ENCODE results near the gene CAMK2N1. TPM values are rescaled to one million over a fixed set of nuclear protein-coding genes. Genes with fewer than 3 reads are reported as not detected.
"Not testable (repeated sequence)": the region's sequence is repeated elsewhere in the genome, so short reads cannot be mapped to it uniquely, and the experiment has no call there.

The CAMK2N1 gene
- total and polyA plus RNA-seq, 8 donors: 17.9 to 91.0 (median 61.8) TPM

- no peak for TF ChIP-seq CTCF (IDR thresholded peaks at IDR 0.05)
- Histone ChIP-seq H3K27ac (no peak overlapping the region), H3K4me1 (no peaks in the 10 kb centered on the region), H3K27me3 (peaks cover 9 to 86% of the 10 kb centered on the region in 2 donors), H3K36me3 (no peaks in the 10 kb centered on the region), H3K4me3 (no peak overlapping the region), H3K9me3 (no peaks in the 10 kb centered on the region)
- ATAC-seq (no peak), DNase-seq (no peak)
- intact Hi-C loops (cut with DNase I): no loop called here
Observed at GRCh38 chr1:20530901-20531300, 44.9 kb upstream of the CAMK2N1 start.

GRCh38 chr1:20530306-20530705, 44.3 kb upstream of the CAMK2N1 start:
- DNase-seq: no peak
- H3K36me3 ChIP-seq: no peaks in the 10 kb centered on the region
- no peak for ATAC-seq
- H3K27ac ChIP-seq: no peak overlapping the region
- peaks cover 9 to 81% of the 10 kb centered on the region in 2 donors for H3K27me3 ChIP-seq
- intact Hi-C loops (cut with DNase I): no loop called here
- no peaks in the 10 kb centered on the region for H3K9me3 ChIP-seq
- no peak overlapping the region for H3K4me3 ChIP-seq
- H3K4me1 ChIP-seq: no peaks in the 10 kb centered on the region
- TF ChIP-seq CTCF (IDR thresholded peaks at IDR 0.05): no peak

GRCh38 chr1:20528221-20528620, 42.2 kb upstream of the CAMK2N1 start:
- H3K4me1 ChIP-seq: no peaks in the 10 kb centered on the region
- TF ChIP-seq CTCF (IDR thresholded peaks at IDR 0.05): no peak
- H3K27me3 ChIP-seq: peaks cover 7 to 60% of the 10 kb centered on the region in 2 donors
- H3K4me3 ChIP-seq: no peak overlapping the region
- H3K9me3 ChIP-seq: no peaks in the 10 kb centered on the region
- no peak for ATAC-seq
- DNase-seq: no peak
- no peak overlapping the region for H3K27ac ChIP-seq
- H3K36me3 ChIP-seq: no peaks in the 10 kb centered on the region
- intact Hi-C loops (cut with DNase I): no loop called here

- DNase-seq: no peak
- ATAC-seq: no peak
- Histone ChIP-seq H3K4me3 (no peak overlapping the region), H3K27me3 (peaks cover 7 to 56% of the 10 kb centered on the region in 2 donors), H3K9me3 (no peaks in the 10 kb centered on the region), H3K4me1 (no peaks in the 10 kb centered on the region), H3K27ac (no peak overlapping the region), H3K36me3 (no peaks in the 10 kb centered on the region)
- intact Hi-C loops (cut with DNase I): no loop called here
- TF ChIP-seq CTCF (IDR thresholded peaks at IDR 0.05): no peak
Observed at GRCh38 chr1:20526267-20526666, 40.3 kb upstream of the CAMK2N1 start.

- ATAC-seq: peak; percentile 95
- H3K36me3 ChIP-seq: no peaks in the 10 kb centered on the region
- peak; percentile 78 to 81 for TF ChIP-seq CTCF (IDR thresholded peaks at IDR 0.05)
- H3K4me3 ChIP-seq: no peak overlapping the region
- H3K9me3 ChIP-seq: no peaks in the 10 kb centered on the region
- intact Hi-C loops (cut with DNase I): loop anchor here in 1 of 2 donors (5.0 kb wide), 1 partner anchor 115 kb away; no protein-coding TSS in a partner anchor
- H3K4me1 ChIP-seq: no peaks in the 10 kb centered on the region
- H3K27me3 ChIP-seq: peaks cover 0 to 36% of the 10 kb centered on the region in 2 donors
- DNase-seq: peak in 3 of 4 donors; percentile 61 to 87 (median 74)
- no peak overlapping the region for H3K27ac ChIP-seq
Observed at GRCh38 chr1:20521960-20522861, 36.2 kb upstream of the CAMK2N1 start.

- H3K9me3 ChIP-seq, H3K4me1 ChIP-seq, H3K4me3 ChIP-seq, H3K36me3 ChIP-seq, H3K27ac ChIP-seq, DNase-seq, ATAC-seq: not testable (repeated sequence)
- intact Hi-C loops (cut with DNase I): loop anchor here in 1 of 2 donors (5.0 kb wide), 1 partner anchor 118 kb away; no protein-coding TSS in a partner anchor
- H3K27me3 ChIP-seq: peaks cover 0 to 57% of the 10 kb centered on the region in 2 donors
Observed at GRCh38 chr1:20519609-20520262, 33.7 kb upstream of the CAMK2N1 start.
